ENCODE results near the gene ZNF525. TPM values are rescaled to one million over a fixed set of nuclear protein-coding genes. Genes with fewer than 3 reads are reported as not detected.
"Not testable (repeated sequence)": the region's sequence is repeated elsewhere in the genome, so short reads cannot be mapped to it uniquely, and the experiment has no call there.

Gene ZNF525
- total RNA-seq, 1 donor from 2014 or later: 15.3 TPM

DNA sequence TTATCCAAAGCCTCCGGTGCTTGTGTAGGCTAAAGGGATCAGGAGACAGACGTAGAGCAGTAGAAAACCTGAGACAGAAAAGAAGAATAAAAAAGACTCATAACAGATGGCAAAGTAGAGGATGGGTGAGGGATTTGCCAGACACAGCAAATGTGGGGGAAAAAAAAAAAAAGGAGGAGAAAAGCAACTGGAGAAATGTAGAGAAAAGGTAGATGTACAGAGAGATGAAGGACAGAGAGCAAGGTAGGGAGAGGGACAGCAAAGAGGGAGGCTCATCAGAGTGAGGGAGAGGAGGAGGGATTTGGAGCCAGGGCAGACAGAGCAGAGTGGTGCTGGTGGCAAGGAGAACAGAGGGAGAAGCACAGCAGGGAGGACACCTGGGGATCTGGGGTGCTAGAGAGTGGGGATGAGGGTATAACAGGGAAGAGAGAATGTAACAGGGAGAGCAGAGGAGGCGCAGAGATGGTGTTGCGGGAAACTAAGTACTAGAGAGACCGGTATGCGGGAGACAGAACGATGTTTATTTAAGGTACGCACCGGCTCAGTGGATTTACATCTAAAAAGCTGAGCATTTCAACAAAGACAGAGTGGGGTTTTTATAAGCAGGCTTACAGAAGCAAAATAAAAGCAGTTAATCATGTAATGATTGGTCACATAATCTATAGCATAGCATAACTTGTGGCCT lies 30.5 kb downstream of the ZNF525 start:
- DNase-seq (ENCODE audit: low read depth): not testable (repeated sequence)

GRCh38 chr19:53396525-53396868 lies 31.0 kb downstream of the ZNF525 start:
- DNase-seq (ENCODE audit: low read depth): no peak

GRCh38 chr19:53397918-53398317 lies 32.4 kb downstream of the ZNF525 start:
- not testable (repeated sequence) for DNase-seq (ENCODE audit: low read depth)

DNA sequence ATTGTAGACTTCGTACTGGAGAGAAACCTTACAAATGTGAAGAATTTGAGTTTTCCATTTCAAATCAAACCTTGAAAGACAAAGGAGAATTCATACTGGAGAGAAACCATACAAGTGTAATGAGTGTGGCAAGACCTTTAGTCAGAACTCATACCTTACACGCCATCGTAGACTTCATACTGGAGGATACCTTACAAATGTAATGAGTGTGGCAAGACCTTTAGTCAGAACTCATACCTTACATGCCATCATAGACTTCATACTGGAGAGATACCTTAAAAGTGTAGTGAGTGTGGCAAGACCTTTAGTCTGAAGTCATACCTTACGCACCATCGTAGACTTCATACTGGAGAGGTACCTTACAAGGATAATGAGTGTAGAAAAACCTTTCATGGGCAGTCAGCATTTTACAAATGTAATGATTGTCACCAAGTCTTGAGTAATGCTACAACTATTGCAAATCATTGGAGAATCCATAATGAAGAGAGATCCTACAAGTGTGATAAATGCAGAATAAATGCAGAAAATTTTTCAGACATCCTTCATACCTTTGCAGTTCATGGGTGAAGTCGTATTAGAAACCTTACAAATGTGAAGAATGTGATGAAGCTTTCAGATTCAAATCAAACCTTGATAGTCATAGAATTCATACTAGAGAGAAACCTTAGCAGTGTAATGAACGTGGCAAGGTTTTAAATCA lies 44.1 kb downstream of the ZNF525 start:
- no peak for DNase-seq (ENCODE audit: low read depth)

- DNase-seq (ENCODE audit: low read depth): peak; percentile 15
Observed at GRCh38 chr19:53420520-53421315, 55.2 kb downstream of the ZNF525 start.

DNA sequence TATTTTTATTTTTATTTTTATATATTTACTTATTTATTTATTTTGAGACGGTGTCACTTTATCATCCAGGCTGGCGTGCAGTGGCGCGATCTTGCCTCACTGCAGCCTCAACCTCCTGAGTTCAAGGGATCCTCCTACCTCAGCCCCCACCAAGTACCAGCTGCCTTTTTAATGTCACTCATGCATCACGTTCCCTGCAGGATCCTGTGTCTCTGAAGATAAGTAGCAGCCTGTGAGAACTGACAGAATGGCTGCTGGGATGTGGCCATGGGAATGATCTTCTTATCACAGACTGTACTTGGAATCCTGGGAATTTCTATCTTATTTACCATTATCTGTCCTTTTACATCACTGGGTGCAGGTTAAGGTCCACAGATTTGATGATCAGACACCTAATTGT lies 57.0 kb downstream of the ZNF525 start:
- DNase-seq (ENCODE audit: low read depth): no peak

DNA sequence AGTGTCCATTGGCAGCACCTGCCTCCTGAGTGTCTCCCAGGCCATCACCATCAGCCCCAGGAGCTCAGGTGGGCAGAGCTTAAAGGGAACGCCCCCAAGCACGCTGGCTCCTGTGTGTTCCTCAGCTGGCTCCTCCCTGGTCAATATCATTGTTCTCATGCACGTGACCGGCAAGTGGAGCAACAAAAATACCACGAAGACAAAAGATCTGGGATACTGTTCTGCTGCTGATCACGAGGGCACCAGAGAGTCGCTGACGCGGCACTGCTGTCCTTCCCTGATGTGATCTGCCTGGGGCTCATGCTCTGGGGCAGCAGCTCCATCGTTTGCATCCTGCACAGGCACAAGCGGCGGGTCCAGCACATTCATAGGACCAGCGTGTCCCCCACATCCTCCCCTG lies 57.6 kb downstream of the ZNF525 start:
- not testable (repeated sequence) for DNase-seq (ENCODE audit: low read depth)

DNA sequence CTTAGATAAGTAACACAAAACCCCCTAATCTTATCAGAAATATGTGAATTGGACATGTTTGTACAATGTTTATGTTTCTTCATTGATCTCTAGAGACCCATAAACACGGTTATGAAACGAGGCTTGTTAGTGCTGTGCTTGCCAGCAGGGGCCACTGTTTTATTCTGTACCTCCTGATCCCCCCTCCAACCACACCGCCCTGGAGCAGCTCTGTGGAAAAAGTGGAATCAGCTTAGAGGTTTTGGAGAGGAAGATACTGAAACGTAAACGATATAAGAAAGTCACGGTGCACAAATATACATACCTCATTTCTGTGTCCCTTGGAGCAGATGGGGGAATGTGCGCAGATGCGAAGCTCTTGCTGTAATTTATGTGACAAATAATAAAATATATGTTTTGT lies 58.2 kb downstream of the ZNF525 start:
- not testable (repeated sequence) for DNase-seq (ENCODE audit: low read depth)

- peak; percentile 36 for DNase-seq (ENCODE audit: low read depth)
Observed at GRCh38 chr19:53424968-53425597, 59.6 kb downstream of the ZNF525 start.

DNA sequence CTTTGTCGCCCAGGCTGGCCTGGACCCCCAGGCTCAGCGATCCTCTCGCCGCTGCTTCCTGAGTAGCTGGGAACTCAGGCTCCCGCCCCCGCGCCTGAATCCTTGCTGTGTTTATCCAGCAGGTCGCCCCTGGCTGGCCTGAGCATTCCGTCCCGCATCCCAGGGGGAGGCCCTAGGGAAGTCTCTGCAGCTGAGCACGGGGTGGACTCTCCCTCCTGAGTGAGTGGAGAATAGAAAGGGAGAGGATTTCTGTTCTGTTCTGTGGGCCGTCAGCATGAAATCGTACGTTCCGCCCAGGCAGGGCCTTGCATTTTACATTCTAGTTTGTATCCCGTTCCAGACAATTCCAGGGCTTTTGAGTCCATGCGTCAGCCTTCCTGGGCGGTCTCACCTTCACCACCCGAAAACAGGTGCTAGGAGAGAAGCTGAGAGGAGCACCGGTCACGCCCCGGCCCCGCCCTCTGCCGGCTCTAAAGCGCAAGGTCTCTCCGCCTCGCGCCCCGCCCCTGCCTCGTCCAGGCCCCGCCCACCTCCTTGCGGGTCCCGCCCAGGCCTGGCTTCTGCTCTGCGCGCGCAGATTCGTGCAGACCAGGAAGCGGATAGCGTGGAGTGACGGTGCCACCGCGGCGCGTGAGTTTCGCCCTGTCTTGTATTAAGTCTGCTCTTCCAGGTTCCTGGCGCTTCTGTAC lies 66.0 kb downstream of the ZNF525 start, which contains the start of gene ZNF761:
ZNF761 (plus strand) TSS at position 586 of the 689 bp plus-strand sequence. CDS start 15,285 bp downstream, outside the sequence.
- peak; percentile 79 for DNase-seq (ENCODE audit: low read depth)

GRCh38 chr19:53432088-53432661 lies 66.7 kb downstream of the ZNF525 start:
- peak; percentile 1 for DNase-seq (ENCODE audit: low read depth)

Other genes with a start within 250 kb of the ZNF525 start
- gene ZNF415, start 232.8 kb upstream of the ZNF525 start, total RNA-seq: 5.2 and 16.2 TPM in 2 replicates
- gene ZNF347, start 206.7 kb upstream of the ZNF525 start, total RNA-seq: 8.9 and 14.6 TPM in 2 replicates
- gene ZNF665, start 172.3 kb upstream of the ZNF525 start, total RNA-seq: 1.4 and 5.4 TPM in 2 replicates
- gene ZNF677, start 110.8 kb upstream of the ZNF525 start, total RNA-seq: 7.1 and 14.5 TPM in 2 replicates
- not detected in 2 replicates for gene VN1R2, start 107.4 kb upstream of the ZNF525 start, total RNA-seq
- gene VN1R4, start 98.0 kb upstream of the ZNF525 start, total RNA-seq: not detected in 2 replicates
- 9.2 and 15.6 TPM in 2 replicates for gene ZNF845, start 32.0 kb upstream of the ZNF525 start, total RNA-seq
- 21.7 and 25.1 TPM in 2 replicates for gene ZNF765, start 29.4 kb downstream of the ZNF525 start, total RNA-seq
- gene ZNF761, start 66.3 kb downstream of the ZNF525 start, total RNA-seq: 13.0 and 25.5 TPM in 2 replicates
- 5.4 and 11.7 TPM in 2 replicates for gene ZNF813, start 102.0 kb downstream of the ZNF525 start, total RNA-seq
- gene ZNF331, start 172.4 kb downstream of the ZNF525 start, total RNA-seq: 4.0 and 9.3 TPM in 2 replicates

Data from renal cortical epithelial cell (primary cell).